DMS 273 (cell line): Measurements from ENCODE around the gene UBE2D4.

ENCODE experiments used
- DNase-seq: peaks from one replicate; lab custom pipeline; 2025; ENCODE audit not compliant: unreplicated experiment; lab: John Stamatoyannopoulos, UW

UBE2D4 gene

DNA sequence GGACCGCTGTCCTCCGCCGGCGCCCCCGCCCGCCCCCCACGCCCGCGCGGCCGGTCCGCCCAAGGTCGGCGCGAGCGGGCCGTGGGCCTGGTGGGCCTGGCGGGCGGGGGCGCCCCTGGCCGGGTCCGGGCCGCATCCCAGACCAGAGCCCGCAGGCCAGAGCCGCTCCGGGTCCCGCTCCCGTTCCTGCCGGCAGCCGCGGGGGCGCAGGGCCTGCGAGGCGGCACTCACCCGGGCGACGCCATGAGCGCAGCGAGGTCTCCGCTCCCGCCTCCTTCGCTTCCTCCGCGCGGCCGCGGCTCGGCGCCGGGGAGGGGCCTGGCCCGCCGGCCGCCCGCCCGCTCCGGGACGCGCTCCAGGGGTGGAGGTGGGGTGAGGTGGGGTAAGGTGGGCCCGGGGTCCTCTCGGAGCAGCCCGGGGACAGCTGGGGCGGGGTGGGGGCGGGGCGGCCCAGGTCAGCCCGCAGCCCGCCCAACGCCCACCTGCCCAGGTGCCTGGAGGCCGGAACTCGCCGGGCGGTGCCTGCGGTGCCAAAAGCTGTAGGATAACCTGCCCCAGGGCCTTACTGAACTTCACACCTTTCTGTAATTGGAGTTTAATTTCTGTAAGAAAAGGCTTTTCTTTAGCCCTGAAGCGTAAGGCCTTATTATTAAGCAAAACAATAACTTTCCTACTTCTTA lies 19.8 kb upstream of the UBE2D4 start, which contains the start of gene URGCP:
Gene URGCP, minus strand, starts transcription at position 266 of the 680 bp plus-strand sequence. Its CDS starts 21 bp downstream, at position 245.
- peak; percentile 85 for DNase-seq

DNA sequence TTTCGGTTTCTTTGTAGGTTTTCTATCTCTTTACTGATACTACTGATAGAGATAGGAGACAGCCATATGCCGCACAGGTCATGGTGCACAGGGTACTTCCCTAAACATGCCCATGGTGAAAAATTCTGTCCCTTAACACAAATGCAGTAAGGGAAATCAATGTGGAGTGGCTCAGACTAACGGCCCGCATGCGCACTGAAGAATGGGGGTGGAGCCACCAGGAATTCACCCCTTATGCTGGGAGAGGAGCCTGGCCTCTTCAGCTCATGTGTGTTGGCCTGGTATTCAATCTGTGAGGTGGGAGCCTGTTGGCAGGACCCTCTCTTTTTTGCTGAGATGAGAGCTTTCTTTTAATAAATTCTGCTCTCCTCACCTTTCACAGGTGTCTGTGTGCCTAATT lies 11.4 kb upstream of the UBE2D4 start:
- DNase-seq, result no peak

DNA sequence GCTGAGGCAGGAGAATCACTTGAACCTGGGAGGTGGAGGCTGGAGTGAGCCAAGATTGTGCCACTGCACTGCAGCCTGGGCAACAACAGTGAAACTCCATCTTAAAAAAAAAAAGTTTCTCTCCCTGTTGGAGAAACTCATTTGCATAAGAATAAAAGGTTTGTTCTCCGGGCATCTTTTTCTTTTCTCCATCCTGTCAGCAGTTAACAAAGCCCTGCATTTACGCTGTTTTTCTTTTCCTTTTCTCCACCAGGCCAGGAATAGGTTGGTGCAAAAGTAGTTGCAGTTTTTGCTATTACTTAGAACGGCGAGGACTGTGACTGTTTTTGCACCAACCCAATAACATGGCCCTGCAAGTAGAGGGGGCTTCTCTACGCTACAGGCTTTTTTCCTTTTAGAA lies 10.3 kb upstream of the UBE2D4 start:
- no peak for DNase-seq

DNA sequence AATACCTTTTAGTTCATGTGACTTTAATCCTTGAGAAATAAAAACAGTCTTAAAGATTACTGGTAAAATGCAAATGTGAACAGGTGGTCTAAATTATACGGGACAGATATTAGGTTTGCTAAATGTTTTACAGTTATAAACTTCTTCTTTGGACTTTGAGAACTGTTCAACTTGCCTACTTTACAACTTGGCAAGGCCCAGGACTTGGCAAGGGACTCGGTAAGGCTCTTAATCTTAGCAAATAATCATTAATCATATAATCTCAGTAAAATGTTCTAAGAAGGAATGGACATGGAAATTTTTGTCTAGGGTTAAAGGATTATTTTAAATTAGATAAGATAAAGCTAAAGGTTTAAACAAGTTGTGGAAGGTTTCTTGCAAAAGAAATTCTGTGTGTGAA lies 4.8 kb upstream of the UBE2D4 start:
- no peak for DNase-seq

DNA sequence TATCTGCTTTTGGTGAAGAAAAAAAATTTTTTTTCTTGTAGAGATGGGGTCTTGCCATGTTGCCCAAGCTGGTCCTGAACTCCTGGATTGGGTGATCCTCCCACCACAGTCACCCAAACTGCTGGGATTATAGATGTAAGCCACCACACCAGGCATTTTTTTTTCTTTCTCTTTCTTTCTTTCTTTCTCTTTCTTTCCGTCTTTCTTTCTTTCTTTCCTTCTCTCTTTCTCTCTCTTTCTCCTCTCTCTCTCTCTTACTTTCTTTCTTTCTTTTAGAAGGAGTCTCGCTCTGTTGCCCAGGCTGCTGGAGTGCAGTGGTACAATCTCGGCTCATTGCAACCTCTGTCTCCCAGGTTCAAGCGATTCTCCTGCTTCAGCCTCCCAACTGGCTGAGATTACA lies 3.5 kb upstream of the UBE2D4 start:
- no peak for DNase-seq

DNA sequence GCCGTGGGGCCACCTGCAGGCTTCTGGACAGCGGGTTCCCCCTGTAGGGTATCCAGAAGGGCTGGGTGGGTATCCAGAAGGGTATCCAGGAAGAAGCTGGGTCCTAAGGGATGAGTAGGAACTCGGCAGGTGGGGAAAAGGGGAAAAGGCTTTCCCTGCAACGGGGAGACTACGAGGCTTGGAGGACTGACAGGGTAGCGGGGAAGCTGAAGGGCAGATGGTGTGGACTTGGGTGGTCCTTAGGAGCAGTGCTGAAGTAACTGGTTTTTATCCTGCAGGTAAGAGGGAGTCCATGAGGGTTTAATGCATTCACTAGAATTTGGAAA lies 525 bp downstream of the UBE2D4 start:
- DNase-seq, result no peak

DNA sequence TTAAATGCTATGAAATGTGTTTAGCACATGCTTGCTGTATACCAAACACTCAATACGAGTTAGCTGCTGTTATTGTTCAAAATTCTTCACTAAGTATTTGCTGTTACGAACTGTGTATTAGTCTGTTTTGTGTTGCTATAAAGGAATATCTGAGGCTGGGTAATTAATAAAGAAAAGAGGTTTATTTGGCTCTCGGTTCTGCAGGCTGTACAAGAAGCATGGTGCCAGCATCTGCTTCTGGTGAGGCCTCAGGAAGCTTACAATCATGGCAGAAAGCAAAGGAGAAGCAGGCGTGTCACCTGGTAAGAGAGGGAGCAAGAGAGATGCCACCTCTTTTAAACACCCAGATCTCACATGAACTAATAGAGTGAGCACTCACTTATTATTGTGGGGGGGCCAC lies 1.6 kb downstream of the UBE2D4 start:
- no peak for DNase-seq

DNA sequence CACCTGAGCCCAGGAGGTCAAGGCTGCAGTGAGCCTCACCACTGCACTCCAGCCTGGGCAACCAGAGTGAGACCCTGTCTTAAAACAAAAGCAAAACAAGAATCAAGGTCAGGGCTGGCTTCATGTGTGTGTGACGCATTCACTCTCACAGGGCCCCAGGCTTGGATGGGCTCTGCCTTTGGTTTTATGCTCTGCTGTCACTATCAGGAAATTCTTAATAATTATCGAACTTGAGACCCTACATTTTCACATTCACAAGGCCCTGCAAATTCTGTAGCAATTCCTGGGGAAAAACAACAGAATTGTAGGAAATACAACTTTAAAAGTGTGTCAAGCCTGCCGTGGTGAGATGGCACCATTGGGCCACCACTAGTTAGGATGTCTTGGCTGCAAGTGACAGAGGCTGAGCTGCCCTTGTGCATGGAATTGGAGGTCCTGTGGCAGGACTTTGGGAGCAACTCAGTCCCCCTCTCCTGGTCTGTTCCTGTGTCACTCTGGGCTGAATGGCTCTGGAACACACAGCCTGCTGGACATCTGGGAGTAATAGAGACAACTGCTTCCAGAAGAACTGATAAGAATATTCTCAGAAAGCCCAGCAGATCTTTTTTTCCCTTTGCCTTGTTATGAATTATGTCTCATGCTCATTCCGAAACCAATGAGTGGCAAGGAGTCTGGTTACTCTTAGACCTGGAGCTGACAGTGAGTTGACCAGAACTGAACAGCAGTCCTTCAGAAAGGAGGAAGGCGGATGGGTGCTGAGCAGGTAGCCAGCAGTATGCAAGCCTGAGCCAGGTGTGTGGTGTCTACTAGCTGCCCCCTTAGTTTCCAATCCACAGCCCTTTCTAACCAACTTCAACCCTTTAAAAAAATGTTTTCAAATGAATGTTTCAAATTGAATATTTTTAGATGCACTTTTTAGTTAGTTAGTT lies 3.6 kb downstream of the UBE2D4 start:
- DNase-seq, result no peak

DNA sequence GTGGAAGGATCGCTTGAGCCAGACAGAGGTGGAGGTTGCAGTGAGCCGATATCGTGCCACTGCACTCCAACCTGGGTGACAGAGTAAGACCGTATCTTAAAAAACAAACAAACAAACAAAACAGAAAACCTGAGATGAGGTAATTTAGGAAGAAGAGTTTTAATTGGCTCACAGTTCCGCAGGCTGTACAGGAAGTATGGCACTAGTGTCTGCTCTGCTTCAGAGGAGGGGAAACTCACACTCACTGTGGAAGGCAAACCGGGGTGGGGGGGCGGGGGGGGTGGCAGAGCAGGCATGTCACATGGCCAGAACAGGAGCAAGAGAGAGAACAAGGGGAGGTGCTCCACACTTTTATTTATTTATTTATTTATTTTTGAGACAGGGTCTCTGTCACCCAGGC lies 5.1 kb downstream of the UBE2D4 start:
- no peak for DNase-seq

DNA sequence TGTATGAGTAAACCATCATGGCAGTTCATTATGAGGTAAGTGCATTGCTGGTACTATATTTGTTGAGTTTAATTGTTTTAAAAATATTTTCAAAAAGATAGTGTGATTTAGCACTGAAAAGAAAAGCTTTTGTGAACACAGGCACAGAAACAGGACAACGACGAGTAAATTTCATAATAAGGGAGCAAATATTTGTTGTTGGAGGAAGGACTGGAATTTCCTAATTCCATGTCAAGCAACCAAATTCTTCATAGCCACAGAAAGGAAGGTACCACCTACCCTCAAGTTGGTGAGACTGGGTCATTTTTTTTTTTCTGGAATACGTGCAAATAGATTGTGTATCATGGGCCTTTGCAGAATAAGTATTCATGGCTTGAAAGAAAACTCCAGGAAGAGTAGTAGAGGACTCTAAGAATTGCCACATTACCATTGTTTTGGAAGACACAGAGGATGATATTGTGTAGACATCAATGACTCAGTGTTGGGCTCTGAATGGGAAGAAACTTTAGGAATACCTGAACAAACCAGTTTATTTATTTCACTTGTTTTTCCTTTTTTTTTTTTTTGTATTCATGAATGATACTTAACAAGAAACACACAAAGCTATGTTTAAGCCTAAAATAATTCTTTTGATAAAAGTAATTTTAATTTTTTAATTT lies 7.8 kb downstream of the UBE2D4 start:
- DNase-seq, result no peak

DNA sequence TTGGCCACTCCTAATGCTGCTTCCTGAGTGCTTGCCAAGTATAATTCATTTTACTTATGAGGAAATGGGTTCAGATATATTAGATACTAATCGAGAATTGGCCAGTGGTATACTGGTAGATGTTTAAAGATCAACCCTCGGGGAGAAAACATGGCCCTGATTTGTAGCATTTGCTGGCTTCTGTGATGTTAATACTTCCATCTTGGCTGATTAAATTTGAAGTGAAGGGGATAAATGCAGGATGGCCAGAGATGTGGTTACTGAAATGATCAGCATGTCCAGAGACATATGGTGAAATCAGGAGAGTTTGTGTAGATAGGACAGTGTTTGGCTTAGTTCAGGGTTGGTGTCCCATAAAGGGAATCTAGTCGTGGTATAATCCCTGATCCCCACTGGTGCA lies 11.2 kb downstream of the UBE2D4 start:
- no peak for DNase-seq

DNA sequence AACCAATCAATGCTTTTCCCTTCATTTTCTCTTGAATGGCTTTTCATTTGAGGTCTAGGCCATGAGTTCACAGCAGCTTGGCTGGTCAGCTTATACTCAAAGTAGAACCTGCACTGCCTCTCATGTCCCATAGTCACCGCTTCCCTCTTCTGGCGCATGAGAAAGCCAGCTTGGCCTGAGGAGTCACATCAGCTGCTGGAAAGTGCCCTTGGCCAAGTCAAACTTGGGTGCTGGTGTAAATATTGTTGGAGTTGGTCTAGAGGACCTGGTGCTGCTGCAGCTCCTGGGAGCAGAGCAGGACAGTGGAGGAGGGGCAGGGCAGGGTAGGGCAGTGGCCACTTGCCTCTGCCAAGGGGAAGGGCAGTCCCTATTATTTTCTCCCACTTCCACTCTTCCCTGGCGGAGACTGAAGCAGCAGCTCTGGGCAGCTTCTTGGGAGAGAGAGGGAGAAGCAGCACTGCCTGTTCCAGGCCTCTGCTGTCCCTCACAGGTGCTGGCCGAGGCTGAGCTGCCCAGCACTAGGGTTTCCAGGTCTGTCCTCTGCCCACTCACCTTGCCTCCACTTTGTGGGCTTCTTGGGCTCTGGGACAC lies 12.8 kb downstream of the UBE2D4 start:
- DNase-seq, result no peak

DNA sequence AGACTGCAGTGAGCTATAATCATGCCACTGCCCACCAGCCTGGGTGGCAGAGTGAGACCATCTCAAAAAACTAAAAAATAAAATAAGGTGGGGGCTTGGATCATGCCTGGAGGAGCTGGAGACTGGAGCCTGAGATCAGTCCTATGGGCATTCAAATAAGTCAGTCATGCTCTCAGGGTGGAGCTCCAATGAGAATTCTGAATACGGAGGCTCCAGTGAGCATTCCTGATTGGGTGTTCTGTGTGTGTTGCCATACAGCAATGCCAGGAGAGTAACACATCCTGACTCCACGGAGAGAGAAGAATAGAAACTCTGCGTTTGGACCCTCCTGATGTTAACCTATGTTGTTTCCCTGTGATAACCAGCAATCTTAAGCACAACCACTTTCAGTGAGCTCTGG lies 16.0 kb downstream of the UBE2D4 start:
- no peak for DNase-seq

DNA sequence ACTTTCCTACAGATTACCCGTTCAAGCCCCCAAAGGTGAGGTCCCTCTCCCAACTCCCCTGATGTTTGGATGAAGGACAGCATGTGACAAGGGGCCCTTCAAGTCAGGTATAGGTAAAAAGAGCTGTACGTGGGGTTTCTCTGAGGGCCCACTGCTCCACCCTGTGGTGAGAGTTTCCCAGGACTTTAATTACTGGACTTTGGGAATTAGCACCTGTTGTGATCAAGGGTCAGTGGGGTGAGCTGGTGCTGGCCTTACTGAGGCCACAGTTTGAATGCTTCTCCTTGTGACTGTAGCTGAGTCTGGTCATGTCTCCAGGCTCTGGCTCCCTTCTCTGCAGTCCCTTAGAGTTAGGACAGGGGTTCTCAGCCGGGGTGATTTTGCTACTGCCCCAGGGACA lies 16.8 kb downstream of the UBE2D4 start:
- DNase-seq, result peak; percentile 19

DNA sequence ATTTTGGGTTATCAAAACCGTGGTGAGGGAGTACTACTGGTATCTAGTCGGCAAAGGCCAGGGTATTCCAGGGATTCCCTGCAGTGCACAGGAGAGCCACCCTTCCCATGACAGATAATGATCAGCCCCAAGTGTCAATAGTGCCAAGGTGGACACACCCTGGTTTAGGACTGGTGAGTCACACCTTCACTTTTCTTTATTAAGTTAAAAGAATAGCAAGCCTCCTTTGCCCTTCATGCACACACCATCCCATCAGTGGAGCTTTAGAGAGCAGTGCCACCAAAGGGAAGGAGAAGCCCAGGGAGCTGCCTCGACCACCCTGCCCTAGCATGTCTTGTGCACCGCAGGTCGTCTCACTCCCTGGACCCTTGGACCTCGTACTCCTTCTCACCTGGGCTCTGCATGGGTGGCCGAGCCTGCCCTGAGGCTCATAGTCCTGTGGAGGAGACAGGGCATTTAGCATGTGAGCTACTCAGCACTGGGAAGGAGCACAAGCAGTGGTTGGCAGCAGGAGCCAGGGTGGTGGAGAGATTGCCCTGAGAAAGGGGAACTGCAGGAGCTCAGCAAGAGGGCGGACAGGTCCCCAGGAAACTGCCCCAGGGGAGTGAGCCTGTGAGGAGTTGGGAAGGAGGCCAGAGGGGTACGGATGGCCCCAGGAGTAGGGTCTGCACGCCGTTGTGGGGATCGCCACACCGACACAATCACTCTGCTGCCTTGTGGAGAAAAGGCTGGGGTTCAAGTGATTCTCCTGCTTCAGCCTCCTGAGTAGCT lies 17.4 kb downstream of the UBE2D4 start:
- DNase-seq, result no peak

DNA sequence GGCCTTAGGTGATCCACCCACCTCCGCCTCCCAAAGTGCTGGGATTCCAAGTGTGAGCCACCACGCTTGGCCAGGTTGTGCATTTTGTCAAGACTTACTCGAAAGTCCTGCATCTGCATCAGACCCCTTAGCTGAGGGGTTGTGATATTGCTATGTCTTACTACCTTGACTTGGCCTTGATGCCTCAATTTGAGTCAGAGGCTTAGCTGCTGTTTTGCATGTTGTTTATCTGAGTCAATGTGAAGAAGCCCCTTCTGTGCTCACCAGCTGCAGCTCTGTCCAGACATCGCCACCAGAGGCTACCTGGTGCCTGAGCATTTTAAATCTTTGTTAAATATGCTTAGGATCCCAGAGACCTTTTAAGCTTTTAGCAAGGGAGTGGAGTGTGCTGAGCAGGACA lies 18.1 kb downstream of the UBE2D4 start:
- DNase-seq, result no peak

DNA sequence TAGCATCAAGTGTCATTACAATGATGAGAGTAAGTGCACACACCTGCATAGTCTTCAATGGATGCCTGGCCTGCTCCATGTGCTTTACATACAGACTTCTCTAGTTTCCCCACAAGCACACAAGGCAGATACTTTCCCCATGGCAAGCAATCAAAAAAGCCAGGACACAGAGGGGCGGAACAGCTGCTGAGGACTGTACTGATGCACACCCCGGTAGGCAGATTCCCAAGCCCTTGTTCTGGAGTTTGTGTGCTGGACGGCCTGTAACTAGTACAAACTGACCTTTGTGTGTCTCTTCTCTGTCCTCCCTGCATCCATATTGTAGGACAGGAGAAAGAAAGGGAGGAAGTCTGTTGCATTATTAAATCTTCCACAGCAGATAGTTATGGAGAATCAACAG lies 25.8 kb downstream of the UBE2D4 start:
- DNase-seq, result peak; percentile 37

DNA sequence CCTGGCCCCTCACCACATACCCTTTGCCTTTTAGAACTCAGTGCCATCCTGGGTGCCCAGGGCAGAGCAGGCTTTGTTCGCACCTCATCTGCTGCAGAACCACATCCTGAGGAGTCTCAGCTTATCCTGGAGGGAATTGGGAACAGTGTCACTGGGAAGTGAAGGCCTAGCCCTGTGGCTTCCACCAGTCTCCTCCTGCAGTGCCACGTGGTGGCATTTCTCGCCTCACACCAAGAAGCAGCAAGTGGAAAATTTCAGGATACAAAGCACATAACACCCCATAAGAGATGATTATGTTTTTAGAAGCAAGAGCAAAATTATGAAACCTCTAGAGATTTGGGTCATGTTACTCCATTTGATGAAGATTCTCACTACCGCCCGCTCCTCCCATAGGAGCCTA lies 26.8 kb downstream of the UBE2D4 start:
- no peak for DNase-seq

DNA sequence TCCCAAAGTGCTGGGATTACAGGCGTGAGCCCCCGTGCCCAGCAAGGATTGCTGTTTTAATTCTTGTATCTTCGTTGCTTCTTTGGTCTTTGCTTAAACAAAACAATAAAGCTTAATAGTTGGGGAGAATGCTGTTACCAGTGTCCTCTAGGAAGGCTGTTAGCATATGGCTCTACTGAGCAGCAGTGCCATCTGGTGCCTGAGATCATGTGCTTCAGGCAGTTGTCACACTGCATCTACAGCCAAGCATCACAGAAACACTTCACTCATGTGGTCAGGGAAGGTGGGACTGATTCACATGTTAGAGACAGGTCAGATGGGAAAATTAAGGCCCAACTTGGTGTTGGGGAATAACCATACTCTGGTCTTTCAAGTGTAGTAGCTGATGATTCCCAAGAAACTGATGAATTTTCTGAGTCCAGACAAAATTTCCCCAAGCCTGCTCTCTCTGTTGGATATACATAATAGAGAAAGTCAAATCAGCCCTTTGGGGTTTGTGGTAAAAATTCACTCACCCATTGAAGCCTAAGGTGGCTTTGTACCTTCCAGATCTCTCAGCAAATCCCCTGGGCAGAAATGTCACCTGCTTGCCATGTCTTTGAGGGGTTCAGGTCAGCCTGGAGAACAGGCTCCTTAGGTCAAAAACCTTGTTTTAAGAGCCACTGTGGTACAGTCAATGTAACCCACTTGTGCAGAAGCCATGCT lies 28.4 kb downstream of the UBE2D4 start:
- DNase-seq, result peak; percentile 93

DNA sequence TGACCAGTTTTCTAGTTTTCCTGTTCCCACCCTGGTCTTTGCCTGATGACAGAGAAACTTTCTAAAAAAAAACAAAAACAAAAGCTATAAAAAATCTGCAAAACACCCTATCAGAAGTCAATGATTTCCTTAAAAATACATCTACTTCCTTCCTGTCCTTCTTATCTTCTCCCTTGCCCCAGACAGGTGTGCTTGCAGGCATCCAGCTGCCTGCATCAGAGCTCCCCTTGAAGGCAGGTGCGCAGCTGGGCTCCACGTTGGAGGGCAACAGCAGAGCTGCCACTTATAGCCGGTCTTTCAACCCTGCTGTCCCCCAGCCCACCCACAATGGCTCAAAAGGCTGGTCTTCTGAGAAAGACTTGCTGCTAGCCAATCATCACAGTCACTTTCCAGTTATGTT lies 29.8 kb downstream of the UBE2D4 start:
- no peak for DNase-seq
